Activated gamma-delta T cell treated with Interleukin-2 at 50 U/mL for 16 hours (primary cell): ENCODE results near the gene OR9G1.
"Not testable (repeated sequence)": the region's sequence is repeated elsewhere in the genome, so short reads cannot be mapped to it uniquely, and the experiment has no call there.

Experiments used
- DNase-seq: peaks from one replicate; pipeline ENCODE4 v3.0.0-alpha.2; 2020

Gene OR9G1, protein sequence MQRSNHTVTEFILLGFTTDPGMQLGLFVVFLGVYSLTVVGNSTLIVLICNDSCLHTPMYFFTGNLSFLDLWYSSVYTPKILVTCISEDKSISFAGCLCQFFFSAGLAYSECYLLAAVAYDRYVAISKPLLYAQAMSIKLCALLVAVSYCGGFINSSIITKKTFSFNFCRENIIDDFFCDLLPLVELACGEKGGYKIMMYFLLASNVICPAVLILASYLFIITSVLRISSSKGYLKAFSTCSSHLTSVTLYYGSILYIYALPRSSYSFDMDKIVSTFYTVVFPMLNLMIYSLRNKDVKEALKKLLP

DNA sequence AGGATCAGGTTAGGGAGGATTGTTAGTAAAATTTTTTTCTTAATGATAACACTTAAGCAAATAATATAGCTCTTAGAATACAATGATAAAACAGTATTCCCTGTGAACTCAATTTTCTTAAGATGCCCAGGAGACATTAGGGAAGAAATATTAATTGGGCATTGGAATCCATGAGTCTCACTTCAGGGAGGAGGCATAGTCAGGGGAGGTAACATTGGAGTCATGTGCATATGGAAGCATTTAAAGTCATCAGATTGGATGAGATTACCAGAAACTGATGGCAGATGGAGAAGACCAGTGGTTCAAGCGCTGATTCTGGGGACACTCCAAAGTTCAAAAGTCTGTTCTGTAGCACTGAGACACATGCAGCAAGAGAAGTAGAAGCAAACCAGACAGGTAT lies at the start of gene OR9G1:
TSS of gene OR9G1 (plus strand) at position 301 of the 400 bp plus-strand sequence. CDS start 1,293 bp downstream, outside the sequence.
- no peak for DNase-seq

DNA sequence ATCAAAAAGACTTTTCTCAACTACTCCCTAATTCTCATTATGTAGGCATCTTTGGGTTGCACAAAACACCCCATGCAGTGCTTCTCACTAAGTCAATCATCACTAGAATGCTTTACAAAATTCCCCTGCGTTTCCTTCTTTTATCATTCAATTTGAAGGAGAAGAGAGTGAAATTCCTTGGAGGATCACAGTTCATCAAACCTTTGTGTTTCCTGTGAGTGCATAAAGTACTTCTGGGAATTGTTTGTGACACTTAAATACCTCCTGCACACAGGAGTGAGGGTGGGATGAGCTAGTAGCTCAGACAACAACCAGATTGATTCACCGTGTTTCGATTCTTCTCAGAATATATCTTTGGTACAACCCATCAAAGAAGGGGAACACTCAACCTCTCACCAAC lies 39.1 kb upstream of the OR9G1 start:
- DNase-seq: no peak

DNA sequence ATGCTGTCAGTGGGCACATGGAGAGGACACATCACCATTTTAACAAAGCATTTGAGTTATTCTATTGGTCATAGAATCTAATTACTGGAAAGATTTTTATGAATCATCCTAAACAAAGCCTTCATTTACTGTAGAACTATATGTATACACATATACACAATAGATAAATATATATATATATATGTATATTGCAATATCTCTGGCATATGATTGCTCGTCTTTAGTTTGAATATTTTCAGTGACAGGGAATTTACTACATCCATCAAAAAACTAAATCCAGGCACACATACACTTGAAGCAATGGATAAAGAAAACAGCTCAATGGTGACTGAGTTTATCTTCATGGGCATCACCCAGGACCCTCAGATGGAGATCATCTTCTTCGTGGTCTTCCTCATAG lies 35.5 kb upstream of the OR9G1 start, which contains the start of gene OR5AR1:
TSS of gene OR5AR1 (plus strand) at position 301 of the 400 bp plus-strand sequence. CDS start at position 301, 0 bp downstream.
- DNase-seq: no peak

DNA sequence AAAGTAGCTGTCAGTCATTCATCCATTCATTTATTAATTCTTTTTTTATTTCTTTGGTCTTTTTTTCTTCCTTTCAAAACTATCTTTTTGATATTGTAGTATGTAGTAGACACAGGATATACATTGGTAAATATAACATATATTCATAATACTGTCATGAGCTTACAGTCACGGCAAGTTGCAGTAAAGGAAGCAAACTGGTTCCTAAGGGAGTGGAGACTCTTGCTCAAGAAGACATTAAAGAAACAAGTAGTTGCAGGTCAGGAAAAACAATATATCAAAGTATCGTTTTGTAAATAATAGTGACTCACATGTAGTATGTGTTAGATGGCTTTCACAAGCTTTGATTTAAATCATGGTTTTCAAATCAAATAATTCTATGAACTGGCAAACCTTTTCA lies 27.9 kb upstream of the OR9G1 start:
- DNase-seq: no peak

DNA sequence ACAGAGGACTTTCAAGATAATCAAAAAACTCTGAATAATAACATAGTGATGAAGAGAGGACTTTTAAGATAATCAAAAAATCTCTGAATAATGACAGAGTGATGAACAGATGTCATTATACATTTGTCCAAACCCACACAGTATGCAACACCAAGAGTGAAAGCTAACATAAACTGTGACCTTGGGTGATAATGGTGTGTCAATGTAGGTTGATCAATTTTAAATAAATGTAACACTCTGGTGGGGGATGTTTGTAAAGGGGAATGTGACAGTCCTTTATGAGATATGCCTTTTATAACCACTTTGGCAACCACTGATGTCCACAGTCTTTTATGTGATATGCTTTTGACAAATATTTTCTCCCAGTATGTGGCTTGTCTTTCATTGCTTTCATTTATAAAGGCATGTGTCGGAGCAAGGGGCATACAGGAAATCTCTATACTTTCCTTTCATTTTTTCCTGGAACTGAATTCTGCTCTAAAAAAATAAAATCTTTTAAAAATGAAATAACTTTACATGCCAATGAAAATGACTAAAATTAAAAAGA lies 10.3 kb upstream of the OR9G1 start:
- DNase-seq: no peak

DNA sequence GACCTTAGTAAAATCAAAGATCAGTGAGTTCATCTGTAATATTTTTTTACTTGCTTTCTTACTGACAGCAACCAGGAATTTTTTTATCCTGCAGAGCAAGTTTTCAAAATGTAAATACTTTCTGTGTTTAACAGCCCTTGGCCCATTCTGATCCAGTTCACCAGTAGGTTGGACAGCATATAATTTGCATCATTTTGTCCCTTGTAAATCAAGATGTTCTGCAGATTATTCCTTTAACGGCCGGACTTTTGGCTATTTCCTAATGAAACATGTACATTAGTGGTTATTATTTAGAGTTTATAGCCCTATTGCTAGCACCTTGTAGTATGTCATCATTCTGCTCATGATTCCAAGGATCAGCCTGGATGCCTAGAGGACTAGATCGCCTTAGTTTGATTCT lies 7.7 kb upstream of the OR9G1 start:
- DNase-seq: not testable (repeated sequence)

DNA sequence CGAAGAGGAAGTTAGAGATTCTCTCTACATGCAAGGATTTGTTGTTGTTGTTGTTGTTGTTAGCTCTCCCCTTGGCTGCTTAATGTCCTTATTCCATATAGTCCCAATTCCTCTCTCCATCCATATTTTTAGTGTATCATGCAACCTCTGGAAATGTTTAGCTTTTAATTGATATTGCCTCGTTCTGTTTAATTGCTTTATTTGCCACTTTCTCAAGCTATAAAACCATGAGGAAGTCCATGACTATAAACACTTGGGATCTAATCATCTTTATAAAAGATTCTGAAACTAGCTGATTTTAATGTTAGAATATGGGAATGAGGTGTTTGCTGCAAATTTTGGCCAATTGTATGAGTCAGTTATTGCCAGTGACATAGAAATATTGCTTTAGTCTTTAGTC lies 5.5 kb upstream of the OR9G1 start:
- DNase-seq: no peak

DNA sequence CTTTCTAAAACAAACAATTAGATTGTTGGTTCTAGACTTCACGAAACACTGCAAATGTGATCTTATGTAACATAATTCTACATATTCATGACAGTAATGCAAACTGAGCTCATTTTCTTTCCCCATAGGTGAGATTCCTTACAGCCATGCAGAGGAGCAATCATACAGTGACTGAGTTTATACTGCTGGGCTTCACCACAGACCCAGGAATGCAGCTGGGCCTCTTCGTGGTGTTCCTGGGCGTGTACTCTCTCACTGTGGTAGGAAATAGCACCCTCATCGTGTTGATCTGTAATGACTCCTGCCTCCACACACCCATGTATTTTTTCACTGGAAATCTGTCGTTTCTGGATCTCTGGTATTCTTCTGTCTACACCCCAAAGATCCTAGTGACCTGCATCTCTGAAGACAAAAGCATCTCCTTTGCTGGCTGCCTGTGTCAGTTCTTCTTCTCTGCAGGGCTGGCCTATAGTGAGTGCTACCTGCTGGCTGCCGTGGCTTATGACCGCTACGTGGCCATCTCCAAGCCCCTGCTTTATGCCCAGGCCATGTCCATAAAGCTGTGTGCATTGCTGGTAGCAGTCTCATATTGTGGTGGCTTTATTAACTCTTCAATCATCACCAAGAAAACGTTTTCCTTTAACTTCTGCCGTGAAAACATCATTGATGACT lies 1.5 kb downstream of the OR9G1 start:
- no peak for DNase-seq

DNA sequence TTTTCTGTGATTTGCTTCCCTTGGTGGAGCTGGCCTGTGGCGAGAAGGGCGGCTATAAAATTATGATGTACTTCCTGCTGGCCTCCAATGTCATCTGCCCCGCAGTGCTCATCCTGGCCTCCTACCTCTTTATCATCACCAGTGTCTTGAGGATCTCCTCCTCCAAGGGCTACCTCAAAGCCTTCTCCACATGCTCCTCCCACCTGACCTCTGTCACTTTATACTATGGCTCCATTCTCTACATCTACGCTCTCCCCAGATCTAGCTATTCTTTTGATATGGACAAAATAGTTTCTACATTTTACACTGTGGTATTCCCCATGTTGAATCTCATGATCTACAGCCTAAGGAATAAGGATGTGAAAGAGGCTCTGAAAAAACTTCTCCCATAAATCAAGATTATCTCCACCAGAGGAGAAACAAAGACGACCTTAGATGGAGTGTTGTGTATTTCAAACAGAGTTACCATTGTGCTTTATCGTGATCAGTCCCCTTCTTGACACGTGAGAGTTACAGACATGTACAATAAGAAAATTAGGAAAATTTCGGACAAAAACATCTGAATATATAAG lies 2.1 kb downstream of the OR9G1 start:
- DNase-seq: no peak

DNA sequence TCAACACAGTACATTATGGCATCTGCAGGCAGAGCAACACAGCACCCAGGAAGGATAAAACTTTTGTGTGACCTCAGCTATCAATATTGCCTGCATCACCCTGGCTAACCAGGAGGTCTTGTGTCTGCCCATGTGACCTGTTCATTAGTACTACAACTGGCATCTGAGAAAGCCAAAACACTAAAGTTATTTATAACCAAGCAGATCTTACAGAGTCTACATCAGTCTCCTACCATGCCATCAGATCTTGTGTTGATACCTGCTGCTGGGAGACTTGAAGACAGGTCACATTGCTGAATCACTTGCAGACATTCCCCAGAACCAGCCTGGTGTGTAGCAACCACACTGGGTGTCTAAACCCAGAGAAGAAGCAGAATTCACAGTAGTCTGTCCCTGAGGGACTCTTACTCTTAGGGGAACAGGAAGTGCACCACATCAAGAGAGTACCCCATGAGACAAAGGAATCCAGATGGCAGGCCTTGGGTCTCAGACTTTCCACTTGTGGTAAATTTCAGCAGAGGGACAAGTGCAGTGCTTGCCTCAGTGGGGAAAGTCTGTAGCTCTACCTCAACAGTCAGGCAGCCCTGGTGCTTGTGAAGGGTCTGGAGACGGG lies 7.0 kb downstream of the OR9G1 start:
- no peak for DNase-seq

DNA sequence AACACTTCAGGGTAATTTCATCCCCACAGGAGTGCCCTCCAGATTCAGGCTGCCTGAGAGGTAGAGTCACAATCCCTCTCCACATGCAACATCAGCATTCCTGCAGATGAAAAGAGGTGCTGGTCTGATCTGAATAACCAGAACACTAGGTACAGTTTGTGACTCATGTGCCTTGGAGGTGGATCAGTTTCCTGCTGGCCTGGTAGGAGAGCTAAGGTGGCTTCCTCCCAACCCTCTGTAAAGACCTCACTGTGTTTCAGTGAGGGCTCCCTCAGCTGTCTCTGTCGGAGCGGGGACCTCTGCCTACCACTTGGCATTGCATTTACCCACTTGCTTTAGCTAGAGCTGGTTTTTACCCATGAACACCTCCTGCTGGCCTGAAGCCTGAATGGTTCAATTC lies 7.6 kb downstream of the OR9G1 start:
- DNase-seq: no peak

DNA sequence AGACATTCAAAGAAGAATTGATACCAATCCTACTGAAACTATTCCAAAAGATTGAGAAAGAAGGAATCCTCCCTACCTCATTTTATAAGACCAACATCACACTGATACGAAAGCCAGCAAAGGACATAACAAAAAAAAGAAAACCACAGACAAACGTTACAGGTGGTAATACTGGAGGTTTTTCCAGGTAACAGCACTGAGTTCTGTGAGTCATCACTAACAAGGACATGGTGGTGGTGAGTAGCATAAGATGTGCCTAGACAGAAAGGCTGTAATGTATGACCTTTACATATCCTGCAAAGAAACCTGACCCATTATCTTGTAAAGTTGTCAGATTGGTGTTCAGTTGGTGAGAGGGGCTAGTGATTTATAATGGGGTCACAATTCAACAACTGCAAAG lies 15.3 kb downstream of the OR9G1 start:
- DNase-seq: no peak

DNA sequence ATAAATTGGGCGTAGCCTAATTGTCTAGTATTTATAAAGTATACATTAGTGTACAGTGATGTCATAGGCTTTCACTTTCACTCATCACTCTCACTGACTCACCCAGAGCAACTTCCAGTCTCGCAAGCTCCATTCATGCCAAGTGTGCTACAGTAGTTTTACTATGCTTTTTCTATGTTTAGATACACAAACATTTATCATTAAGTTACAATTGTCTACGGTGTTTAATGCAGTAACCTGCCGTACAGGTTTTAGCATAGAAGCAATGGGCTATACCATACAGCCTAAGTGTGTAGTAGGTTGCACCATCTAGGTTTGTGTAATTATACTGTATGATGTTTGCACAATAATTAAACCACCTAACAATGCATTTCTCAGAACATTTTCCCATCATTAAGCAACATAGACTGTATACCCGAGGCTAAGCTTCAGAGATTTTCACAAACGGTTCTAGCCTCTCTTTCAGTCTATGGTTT lies 17.5 kb downstream of the OR9G1 start:
- no peak for DNase-seq

DNA sequence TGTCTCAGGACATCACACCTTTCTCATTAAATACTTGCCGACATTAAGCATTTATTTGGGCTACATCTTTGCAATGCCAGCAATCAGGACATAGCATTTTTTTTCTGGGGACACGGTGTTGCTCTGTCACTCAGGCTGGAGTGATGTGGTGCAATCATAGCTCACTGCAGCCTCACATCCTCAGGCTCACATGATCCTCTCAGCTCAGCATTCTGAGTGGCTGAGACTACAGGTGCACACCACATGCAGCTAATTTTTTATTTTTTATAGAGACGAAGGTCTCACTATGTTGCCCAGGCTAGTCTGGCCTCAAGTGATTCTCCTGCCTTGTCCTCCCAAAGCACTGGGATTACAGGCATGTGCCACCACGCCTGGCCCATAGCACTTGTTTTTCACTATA lies 21.6 kb downstream of the OR9G1 start:
- DNase-seq: no peak

DNA sequence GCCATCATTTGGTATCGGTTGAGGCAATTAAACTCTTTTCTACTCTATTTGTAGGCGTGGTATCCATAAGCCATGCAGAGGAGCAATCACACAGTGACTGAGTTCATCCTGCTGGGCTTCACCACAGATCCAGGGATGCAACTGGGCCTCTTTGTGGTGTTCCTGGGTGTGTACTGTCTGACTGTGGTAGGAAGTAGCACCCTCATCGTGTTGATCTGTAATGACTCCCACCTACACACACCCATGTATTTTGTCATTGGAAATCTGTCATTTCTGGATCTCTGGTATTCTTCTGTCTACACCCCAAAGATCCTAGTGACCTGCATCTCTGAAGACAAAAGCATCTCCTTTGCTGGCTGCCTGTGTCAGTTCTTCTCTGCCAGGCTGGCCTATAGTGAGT lies 41.2 kb downstream of the OR9G1 start:
- no peak for DNase-seq

DNA sequence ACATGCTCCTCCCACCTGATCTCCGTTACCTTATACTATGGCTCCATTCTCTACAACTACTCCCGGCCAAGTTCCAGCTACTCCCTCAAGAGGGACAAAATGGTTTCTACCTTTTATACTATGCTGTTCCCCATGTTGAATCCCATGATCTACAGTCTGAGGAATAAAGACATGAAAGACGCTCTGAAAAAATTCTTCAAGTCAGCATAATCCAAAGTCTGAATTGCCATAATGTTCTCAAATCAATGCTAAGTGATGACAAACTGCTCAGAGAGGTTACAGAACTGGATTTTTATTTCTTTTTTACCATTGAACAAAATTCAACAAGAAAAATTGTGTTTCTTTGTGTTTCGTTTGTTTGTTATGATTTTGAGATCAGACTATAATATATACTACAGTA lies 42.0 kb downstream of the OR9G1 start:
- DNase-seq: no peak

DNA sequence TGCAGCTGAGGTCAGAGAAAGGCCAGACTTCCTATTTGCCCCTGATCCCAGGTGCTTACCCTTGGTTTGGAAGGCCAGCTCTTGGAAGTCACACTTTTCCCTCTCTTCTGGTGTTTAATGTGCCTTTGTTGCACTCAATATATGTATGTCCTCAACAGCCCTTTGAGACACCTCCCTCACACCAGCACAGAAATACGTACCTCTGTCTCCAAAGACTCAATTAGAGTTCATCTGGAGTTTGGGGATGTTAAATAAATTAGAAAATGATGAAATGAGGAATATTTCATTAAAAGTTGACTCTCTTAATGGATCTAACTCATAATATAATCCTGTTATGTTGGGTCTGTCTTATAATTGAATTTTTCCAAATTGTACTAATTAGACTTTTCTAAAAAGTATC lies 49.7 kb downstream of the OR9G1 start, which contains the start of gene OR9G4:
TSS of gene OR9G4 (minus strand) at position 101 of the 400 bp plus-strand sequence. CDS start 4,931 bp downstream, outside the sequence.
- no peak for DNase-seq

DNA sequence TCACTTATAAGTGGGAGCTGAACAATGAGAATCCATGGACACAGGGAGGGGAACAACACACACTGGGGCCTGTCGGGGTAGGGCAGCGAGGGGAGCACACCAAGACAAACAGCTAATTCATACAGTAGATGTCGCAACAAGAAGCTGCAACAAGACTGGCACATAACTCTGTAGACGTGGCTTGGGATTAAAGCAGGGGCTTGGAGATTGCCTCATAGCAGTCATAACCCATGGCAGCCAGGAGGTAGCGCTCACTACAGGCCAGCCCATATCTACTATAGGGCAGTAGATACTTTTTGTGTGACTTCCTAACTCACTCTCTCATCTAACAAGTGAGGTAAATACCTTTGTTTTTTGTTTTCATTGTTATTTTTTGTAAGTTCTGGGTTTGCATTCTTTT lies 51.3 kb downstream of the OR9G1 start:
- no peak for DNase-seq

DNA sequence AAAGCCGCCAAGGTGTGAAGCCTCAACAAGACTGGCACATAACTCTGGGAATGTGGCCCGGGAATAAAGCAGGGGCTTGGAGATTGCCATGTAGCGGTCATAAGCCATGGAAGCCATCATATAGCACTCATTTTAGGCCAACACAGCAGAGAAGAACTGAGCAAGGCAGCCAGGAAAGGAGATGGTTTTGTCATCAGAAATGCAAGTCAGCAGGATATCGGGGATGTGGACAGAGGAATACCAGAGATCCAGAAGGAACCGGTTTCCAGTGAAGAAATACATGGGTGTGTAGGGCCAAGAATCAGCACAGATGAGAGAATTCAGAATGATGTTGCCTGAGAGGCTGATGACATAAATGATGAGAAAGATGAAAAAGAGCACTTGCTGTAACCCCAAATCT lies 52.6 kb downstream of the OR9G1 start:
- no peak for DNase-seq
